T-helper 2 cell (primary cell): ENCODE data around the gene CDHR3.
A peak's percentile ranks its signal among the peaks of the same experiment; 100 is the strongest.
"Not testable (repeated sequence)": the region's sequence is repeated elsewhere in the genome, so short reads cannot be mapped to it uniquely, and the experiment has no call there.

Experiments
- DNase-seq, 5 experiments: peaks; one replicate each; pipeline versions ENCODE4 v3.0.0 to v3.0.0-alpha.2; 2012 to 2022

Gene CDHR3

DNA sequence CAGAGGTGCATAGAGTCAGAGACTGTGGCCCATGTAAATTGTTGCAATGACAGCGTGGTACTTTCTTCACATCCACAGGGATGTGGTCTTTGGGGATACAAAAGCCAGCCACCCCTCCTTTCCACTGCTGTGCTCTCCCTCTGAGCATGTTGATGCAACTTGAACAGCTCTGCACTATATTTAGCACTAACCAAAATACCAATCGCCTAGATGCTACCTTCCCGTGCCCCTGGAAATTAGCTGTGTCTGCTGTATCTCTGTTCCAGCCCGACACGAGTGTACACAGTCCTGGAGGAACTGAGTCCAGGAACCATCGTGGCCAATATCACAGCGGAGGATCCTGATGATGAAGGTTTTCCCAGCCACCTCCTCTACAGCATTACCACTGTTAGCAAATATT lies 38.1 kb downstream of the CDHR3 start:
- no peak for DNase-seq

DNA sequence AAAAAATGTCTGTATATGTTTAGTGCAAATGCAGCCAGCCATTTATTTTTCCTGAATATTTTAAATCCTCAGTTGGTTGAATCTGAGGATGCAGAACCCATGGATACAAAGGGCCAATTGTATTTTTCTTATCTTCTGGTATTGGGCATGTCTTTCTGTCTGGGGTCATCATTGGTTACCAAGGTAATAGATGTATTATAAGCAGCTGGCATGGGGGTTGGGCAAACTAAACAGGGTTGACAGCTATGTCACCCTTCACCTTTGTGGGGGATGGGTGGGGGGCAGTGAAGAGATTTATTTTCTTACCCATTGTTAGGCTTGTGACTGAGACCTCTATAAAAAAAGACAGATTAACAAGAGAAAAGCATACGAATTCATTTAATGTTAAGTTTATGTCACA lies 38.8 kb downstream of the CDHR3 start:
- no peak for DNase-seq

DNA sequence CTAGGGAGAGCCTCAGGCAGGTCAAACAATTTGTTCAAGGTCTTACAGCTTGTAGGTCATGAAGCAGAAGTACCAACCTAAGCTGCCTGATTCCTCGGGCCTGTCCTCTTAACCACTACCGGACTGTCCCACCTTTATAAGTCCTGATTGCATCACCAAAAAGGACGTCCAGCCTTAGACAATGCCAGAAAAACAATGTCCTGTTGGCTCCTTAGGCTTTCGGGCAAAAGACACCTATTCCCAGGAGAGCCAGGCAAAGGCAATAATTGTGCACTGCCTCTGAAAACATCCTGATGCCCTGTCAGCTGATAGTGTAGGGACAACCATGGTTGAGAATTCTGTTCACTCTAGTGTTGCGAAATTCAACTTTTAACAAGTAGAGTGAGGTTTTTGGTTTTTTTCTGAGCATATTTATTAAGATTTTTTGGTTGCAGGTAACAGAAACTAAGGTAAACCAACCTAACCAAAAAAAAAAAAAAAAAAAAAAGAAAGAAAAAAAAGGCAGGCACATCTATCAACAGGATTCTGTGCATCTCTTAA lies 40.5 kb downstream of the CDHR3 start:
- no peak for DNase-seq

DNA sequence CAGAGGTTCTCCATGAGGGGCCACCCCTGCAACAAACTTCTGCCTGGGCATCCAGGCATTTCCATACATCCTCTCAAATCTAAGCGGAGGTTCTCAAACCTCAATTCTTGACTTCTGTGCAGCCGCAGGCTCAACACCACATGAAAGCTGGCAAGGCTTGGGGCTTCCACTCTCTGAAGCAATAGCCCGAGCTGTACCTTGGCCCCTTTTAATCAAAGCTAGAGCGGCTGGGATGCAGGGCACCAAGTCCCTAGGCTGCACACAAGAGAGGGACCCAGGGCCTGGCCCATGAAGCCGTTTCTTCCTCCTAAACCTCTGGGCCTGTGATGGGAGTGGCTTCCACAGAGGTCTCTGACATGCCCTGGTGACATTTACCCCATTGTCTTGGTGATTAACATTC lies 43.8 kb downstream of the CDHR3 start:
- no peak for DNase-seq

DNA sequence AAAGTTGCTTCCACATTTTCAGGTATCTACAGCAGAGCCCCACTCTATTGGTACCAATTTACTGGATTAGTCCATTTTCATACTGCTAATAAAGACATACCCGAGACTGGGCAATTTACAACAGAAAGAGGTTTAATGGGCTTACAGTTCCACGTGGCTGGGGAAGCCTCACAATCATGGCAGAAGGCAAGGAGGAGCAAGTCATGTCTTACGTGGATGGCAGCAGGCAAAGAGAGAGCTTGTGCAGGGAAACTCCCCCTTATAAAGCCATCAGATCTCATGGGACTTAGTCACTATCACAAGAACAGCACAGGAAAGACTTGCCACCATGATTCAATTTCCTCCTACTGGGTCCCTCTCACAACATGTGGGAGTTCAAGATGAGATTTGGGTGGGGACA lies 44.7 kb downstream of the CDHR3 start:
- not testable (repeated sequence) for DNase-seq

DNA sequence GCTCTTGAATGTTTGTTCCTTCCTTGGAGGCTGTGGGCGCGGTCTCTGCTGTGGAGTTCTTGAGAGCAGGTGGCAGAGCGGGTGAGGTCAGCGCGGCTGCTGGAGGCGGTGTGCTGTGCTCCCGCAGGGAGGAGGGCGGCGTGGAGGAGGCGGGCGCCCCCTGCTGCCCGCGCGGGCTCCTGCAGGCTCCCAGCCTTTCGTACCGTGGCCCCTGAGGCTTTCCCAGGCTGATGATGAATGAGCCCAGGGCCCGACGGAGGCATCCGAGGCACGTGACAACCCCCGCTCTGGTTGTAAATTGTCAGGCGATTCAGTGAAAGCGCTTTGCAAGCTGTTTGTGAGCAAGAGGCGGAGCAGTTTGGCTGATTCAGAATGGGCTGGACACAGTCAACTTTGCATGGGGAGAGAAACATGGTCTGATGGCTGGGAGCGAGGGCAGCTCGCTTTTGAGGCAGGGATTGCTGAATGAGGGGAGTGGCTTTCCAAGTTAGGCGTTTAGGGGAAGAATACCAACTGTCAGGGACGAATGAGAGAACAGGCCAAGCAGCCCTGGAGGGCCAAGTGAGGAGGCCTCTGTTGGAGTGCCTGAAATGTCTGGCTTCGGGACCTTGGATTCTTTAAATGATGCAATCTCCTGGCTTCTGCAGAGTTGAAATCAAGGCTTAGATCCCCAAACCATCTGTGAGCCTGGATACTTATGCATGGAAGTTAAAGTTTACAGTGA lies 46.6 kb downstream of the CDHR3 start:
- DNase-seq = peak; percentile 57 to 91 (median 70)

DNA sequence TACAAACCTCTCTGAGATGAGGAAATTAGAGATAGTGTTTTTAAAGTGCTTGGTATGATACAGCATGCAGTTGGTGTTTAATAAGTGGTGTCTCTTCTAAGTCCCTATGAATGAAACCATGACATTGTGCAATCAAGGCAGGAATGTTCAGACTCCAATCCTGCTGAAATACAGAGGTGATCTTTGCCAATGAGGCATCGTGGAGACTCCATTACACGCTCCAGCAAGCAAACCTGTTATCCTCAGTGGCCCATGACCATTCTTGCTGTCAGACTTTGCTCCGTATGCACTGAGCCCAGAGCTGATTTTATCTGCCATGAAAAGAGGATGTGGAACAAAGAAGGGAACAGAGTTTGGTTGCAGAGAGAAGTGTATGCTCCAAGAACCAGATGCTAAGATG lies 47.3 kb downstream of the CDHR3 start:
- no peak for DNase-seq

DNA sequence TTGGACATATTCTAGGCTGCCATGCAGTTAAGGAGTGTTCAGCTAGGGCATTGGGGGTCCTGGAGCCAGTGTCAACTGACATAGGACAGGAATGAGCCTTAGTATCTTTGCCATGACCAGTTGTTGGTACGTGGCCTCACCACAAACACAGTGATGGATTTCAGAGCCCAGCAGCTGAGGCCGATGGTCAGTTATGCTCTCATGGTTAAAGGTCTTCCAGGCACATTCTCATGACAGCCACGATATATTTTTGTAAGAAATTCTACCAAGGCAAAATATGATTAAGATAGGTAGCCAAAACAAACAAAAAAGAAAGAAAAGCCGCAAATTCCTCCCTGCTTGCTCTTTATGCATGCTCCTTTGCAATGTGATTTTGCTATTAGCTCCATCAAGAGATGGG lies 47.8 kb downstream of the CDHR3 start:
- no peak for DNase-seq

DNA sequence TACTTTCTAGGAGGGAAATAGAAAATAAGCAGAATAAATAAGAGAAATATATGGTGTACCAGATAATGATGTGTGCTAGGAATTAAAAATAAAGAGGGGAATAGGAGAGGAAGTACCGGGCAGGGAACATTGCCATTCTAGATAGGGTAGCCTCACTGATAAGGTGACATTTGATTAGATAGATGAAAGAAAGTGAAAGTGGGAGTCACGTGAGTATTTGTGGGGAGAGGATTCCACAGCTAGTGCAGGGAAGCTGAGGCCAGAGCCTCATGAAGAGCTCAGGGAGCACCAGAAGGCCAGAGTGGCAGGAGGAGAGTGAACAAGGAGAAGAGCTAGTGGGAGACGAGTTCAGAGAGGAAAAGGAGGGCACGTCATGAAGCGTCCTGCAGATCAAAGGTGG lies 49.1 kb downstream of the CDHR3 start:
- no peak for DNase-seq

DNA sequence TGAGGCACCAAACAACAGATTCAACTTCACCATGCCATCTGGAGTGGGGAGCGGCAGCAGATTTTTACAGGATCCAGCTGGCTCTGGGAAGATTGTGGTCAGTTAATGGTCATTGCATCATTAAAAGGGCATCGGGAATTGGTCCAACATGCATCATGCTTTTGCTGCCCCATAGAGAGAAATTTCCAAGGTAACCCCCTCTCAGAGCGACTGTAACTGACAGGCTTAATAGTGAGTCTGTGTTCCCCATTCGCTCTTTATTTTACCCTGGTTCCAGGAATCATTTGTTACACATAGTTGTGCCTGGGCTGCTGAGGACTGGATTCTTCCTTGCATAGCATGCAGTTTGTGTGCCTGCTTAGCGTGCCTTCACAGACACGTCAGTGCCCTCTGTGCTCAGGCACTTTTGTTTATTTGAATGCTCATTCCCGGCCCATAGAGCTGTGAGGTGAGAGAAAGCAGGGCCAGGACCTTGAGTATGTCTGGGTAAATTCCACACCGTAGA lies 49.9 kb downstream of the CDHR3 start:
- DNase-seq = no peak

DNA sequence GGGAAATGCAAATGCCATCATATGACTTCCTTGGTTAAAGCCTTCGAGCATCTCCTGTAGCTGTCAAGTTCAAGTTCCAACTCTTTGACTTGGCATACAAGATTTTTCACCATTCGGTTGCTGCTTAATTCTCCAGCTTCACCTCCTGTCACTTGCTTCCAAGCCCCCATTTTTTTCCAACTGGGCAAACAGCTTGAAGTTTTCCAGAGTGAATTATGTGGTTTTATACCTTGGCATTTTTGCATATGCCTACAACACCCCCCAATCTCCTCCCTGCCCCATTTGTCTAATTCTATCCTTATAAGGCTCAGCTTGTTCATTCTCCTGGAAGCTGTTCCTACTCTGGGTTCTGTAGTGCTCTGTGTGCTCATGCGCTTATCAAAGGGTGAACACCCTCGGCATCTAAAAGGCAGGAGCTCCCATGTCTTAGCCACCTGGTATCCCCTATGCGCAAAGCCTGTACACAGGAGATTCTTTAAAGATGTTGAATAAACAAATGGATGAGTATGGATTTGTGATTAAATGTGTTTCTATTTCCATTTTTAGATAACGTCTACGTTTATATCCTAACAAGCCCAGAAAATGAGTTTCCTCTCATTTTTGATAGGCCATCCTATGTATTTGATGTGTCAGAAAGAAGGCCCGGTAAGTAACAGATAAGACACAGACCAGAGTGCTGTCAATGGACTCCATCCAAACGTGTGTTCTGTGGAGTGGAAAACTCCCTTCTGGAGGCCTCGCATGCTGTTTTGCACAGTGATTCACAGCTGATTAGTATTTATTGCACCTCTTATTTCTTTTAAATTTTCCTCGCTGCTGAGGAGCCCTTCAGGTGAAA lies 52.5 kb downstream of the CDHR3 start:
- DNase-seq = no peak

DNA sequence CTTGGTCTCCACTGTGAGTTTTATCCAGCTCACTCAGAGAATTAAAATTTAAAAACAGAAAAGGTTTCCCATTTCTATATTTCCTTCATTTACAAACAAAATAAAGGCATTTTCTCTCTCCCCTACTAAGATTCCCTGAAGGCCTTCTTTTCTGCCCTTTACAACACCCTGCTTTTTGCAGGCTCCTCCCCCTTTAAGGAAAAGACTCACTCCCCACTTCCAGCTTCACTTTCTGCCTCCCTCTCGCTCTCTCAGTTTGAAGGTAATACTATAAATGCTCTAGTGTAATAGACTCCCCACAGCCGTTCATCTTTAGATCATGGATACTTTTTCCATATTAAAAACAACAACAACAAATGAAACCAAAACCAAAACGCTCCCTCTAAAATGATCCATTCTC lies 53.3 kb downstream of the CDHR3 start:
- no peak for DNase-seq

DNA sequence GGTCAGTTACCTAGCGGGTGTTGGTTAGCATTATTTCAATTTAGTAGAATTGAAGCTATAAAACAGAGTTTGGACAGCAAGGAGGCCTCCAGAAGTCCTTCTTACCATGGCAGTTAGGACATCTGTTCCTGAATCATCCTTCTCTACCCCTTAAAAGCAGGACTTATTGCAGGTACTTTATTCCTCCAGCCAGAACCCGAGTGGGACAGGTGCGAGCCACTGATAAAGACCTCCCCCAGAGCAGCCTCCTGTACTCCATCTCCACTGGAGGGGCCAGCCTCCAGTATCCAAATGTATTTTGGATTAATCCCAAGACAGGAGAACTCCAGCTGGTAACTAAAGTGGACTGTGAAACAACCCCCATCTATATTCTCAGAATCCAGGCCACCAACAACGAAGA lies 54.6 kb downstream of the CDHR3 start:
- no peak for DNase-seq

DNA sequence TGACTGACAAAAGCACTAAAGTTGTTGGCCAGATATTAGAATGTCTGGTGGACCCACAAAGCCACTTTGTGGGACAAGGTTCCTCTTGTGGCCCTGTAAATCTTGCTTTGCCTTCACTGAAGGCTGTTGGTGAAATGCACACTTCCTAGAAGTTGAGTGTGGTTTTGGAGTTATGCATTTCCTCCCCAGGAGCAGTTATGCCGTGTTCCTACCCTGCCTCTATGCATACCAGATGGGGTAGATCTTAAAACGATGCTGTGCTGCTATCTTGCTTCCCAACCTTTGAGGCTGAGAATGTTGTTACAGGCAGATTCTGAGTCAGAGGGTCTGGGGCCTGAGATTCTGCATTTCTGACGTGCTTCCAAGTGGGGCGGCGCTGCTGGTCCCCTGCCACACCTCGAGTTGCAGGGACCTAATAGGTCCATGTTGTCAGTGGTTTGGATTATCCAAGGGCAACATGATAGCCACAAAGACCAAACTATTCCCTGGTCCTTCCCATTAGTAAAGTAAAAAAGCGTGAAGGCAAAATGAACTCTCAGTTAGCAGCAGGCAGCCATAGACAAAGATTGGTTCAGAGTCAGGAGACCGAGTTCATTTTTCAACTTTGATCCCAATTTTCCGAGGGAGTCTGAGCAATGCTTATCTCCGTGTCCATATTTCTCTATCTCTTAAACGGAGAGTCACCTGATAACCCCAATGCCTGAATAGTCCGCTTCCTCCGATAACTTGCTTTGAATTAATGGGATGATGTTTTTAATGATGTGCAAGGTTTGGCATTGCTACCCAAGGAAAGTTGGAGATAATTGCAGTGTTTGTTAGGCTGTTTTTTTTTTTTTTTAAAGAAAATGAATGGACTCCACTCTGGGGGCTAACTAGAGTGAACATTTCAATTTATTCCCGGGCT lies 55.8 kb downstream of the CDHR3 start:
- DNase-seq = no peak

DNA sequence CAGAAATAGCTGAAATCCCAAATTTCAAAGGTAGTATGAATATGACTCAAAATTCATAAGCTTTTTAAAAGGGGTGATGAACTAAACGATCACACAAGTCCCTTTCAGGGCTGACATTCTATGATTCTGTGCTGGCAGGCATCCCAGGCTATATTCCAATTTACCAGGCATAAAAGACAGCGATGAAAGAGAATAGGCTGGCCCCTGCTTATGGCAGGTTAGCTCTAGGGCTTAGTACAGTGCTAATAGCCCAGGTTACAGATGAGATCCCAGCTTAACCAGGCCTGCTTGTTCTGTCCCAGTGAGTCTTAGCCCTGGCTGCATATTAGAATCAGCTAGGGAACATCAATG lies 56.4 kb downstream of the CDHR3 start:
- no peak for DNase-seq

DNA sequence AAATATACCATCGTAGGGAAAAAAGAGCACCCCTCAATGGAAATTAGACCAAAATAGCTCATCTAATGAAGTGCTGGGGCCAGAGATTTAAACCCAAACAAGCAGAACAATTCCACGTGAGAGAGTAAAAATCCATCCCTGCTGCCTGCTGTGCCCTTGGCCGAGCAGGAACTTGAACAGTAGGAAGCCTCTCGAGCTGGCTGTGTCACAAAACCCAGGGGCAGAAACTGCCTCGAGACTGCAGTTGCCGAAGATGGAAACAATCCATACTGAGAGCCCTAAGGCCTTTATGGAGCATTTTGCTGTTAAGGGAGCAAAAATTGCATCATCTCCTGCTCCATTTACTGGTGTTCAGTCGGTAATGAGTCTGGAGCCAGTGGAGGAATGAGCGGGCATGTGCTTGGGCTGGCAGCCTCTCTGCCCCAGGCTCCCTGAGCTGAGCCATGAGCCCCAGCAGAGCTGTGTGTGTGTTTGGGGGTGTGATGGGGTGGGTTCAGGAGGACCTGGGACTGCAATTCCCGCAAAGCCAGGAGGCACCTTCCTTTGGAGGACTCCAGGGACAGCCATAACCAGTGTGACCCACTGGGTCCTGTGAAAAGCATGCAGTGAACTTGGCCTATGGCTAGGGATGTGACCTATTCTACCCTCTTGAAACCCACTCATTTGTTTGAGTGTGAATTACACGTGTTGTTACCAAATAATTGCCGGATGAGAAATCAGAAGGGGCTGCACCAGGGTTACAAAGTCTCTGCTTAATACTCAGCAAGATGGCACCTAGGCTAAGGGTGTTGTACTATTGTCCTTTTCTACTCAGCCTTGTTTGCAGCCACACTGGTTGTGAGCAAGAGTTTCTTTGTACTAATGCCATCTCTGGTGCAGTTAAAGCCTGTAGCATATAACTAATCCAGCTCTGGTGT lies 58.3 kb downstream of the CDHR3 start:
- DNase-seq = no peak

DNA sequence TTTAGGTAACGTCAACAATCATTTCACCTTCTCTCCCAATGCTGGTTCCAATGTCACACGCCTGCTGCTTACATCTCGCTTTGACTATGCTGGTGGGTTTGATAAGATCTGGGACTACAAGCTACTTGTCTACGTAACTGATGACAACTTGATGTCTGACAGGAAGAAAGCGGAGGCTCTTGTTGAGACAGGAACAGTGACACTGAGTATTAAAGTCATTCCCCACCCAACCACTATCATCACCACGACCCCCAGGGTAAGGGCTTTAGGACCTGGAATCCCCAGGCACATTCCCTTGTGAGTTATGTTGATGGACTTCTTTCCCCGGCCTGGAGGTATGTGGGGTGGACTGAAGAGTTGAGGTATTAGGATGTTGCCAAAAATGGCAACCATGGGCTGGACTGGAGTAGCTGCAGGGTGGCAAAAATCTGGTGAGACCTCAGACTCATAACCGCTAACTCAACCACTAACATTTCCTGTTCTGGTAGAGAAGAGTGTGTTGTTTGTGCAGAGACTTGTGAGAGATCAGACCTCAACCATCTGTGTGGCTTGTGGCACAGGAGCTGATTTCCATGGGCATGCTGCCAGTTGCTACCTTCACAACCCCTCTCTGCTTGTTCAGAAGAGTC lies 59.2 kb downstream of the CDHR3 start:
- DNase-seq = peak in 4 of 5 experiments; percentile 30 to 99 (median 78)

DNA sequence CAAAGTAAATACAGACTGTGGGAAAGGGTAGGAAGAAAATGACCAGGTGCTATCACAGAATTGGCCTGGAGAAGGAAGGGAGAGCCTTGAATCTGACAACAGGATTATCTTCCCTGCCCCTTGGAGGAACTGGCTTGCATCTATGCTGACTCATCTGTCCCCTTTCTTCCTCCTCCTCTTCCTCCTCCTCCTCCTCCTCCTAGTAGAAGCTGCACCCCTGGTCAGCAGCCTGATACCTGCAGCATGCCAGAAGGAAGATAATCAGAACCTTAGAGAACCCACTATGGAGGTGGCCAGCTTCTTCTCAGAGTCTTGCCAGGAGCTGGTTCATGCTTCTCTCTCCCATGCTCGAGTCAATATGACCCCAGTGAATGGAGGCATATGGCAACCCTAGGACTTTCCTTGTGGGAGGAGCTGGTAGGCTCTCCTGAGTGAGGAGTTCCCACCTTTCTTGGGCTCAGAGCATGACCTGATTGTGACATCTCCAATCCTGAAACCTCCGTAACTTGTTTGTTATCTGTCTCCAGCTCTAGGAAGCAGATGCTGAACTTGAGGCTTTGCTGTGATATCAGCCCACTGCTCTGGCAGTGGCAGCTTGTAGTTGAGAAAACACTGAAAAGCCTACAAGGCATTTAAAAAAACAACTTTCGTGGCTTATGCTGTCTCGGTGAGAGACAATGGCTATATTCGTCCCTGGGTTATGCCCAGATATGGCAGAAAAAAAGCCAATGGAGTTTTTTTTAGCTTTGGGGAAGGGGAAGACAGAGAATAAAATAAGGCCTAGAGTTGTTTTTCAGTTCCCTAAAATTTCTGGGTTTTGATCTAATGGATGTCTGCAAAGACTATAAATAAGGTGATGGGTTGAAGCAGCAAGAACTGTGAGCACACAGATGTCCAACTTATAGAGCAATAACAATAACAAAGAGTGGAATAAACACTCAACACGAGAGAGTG lies 60.6 kb downstream of the CDHR3 start:
- DNase-seq = peak in 1 of 5 experiments; percentile 13

DNA sequence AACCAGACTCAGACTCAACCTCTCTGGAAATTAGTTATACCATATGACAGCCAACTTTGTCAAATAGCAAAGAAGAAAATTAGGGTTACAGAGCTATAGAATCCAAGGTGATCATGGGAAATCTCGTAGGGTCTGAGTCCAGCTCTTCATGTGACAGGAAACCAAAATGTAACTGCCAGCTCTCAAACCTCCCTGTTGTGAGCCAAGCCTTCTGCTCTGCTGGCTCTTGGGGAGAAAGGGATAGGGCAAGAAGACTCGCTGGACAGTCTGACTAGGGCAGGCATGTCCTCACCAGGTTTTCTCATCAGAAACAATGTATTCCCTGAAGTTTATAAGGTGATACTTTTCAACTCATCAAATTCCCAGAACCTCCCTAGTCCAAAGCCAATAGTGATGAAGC lies 63.0 kb downstream of the CDHR3 start:
- no peak for DNase-seq

DNA sequence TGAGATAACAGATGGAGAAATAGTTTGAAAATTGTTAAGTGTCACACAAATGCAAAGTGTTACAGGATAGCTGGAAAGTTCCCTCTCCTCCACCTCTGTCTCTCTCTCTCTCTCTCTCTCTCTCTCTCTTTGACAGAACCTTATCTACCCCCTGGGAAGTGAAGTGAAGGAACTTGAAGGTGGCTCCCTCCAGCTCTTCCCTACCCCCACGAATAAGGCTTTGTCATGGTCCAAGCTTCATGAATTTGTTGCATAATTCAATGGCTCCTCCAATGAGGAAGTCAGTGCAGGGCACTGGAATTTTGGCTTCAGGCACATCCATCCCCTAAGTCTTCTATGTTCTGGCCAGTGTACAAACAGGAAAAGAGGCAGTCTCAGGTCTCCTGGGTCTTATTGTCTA lies 66.4 kb downstream of the CDHR3 start:
- DNase-seq = no peak
